GM19351 (cell line): ENCODE measurements around the gene OLFML2A.
"Not testable (repeated sequence)": the region's sequence is repeated elsewhere in the genome, so short reads cannot be mapped to it uniquely, and the experiment has no call there.

Experiments used
- ATAC-seq: cut with Tn5 transposase; IDR thresholded peaks from one replicate; pipeline ENCODE4 v1.9.1; 2021; ENCODE audit warnings: mild to moderate bottlenecking, moderate library complexity; ENCODE audit not compliant: unreplicated experiment

The OLFML2A gene

GRCh38 chr9:124818431-124819281 lies 41.7 kb downstream of the OLFML2A start:
- ATAC-seq = no peak

- ATAC-seq = no peak
Measured at GRCh38 chr9:124820698-124821623, 44.0 kb downstream of the OLFML2A start.

- ATAC-seq = no peak
Measured at GRCh38 chr9:124828489-124829333, 51.8 kb downstream of the OLFML2A start.

GRCh38 chr9:124829334-124829669 lies 52.4 kb downstream of the OLFML2A start:
- ATAC-seq = no peak

- no peak for ATAC-seq
Measured at GRCh38 chr9:124830593-124830992, 53.7 kb downstream of the OLFML2A start.

GRCh38 chr9:124831642-124832364 lies 54.9 kb downstream of the OLFML2A start:
- ATAC-seq = no peak

- no peak for ATAC-seq
Measured at GRCh38 chr9:124834591-124834990, 57.7 kb downstream of the OLFML2A start.

- ATAC-seq = no peak
Measured at GRCh38 chr9:124835026-124835557, 58.2 kb downstream of the OLFML2A start.

GRCh38 chr9:124838132-124838531 lies 61.2 kb downstream of the OLFML2A start:
- not testable (repeated sequence) for ATAC-seq

- ATAC-seq = not testable (repeated sequence)
Measured at GRCh38 chr9:124838567-124839275, 61.8 kb downstream of the OLFML2A start.

GRCh38 chr9:124839612-124840299 lies 62.8 kb downstream of the OLFML2A start:
- ATAC-seq = no peak

- ATAC-seq = no peak
Measured at GRCh38 chr9:124840300-124840833, 63.4 kb downstream of the OLFML2A start.

GRCh38 chr9:124841075-124841821 lies 64.3 kb downstream of the OLFML2A start:
- ATAC-seq = no peak

- no peak for ATAC-seq
Measured at GRCh38 chr9:124843456-124844034, 66.6 kb downstream of the OLFML2A start.

GRCh38 chr9:124844291-124844690 lies 67.4 kb downstream of the OLFML2A start:
- ATAC-seq = no peak

- not testable (repeated sequence) for ATAC-seq
Measured at GRCh38 chr9:124846467-124846866, 69.5 kb downstream of the OLFML2A start.

GRCh38 chr9:124846969-124847368 lies 70.0 kb downstream of the OLFML2A start:
- no peak for ATAC-seq
